GM12865 (cell line): ENCODE measurements around the gene CCDC148.
A peak's percentile ranks its signal among the peaks of the same experiment; 100 is the strongest.
"Not testable (repeated sequence)": the region's sequence is repeated elsewhere in the genome, so short reads cannot be mapped to it uniquely, and the experiment has no call there.

Source experiments
- DNase-seq: peaks from one replicate; pipeline ENCODE4 v3.0.0; 2010; ENCODE audit warnings: low read depth
- H3K4me3 ChIP-seq: 2 replicates; pipeline ENCODE4 v1.5.1; 2011; ENCODE audit warnings: mild to moderate bottlenecking, low read depth, low read length, control low read depth
- CTCF ChIP-seq: IDR thresholded peaks from 2 replicates; pipeline ENCODE4 v1.5.1; 2011; ENCODE audit warnings: low read length, control low read depth, low read depth, inconsistent platforms; ENCODE audit not compliant: insufficient read depth; ENCODE audit errors: missing control alignments

The CCDC148 gene

GRCh38 chr2:158228943-158229508 lies 227.5 kb downstream of the CCDC148 start:
- no peak overlapping the region for H3K4me3 ChIP-seq
- no peak for DNase-seq
- no peak for TF ChIP-seq CTCF

- not testable (repeated sequence) for DNase-seq, H3K4me3 ChIP-seq
These were observed 233.5 kb downstream of the CCDC148 start for GRCh38 chr2:158223066-158223465.

DNA sequence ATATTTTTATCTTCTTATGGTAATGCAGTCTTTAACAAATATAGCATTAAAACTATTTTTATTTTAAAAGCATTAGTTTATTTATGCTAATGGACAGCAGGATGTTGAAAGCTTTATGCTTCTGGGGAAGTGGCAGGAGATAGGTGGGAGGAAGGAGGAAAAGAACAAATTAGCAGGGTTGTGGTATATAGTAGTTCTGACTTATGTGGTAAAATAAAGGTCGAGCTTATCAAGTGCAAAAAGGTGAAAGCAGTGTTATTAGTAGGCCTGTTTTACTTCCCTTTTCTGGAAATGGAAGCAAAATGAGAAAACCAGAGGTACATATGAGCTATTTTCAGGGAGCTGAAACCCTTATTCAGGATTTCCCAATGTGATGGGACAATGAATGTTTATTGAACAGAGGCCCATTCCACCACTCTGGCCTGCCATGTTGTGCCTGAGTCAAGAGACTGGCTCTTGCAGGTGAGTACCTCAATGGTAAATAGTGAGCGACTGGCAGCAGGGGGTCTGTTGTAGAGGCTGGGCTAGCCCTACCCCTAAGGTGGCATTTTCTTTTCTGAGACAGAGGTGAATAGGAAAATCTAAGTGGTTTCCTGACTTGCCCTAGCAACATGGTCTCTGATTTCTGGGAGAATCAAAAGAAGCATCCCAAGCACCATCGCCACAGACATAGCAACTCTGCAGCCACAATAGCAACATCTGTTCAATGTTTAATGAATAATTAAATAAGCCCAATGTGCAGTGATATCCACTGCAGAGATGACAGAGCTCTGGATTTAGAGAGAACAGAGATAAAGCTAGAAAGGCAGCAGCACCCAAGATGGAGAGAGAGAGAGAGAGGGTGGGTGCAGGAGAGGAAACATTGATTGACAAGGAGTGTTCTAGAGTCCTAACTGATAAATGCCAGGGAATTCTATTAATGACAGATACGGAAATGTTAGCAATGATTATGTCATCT lies 235.2 kb downstream of the CCDC148 start:
- no peak for DNase-seq
- H3K4me3 ChIP-seq, result no peak overlapping the region
- TF ChIP-seq CTCF, result no peak

- no peak for TF ChIP-seq CTCF
- no peak overlapping the region for H3K4me3 ChIP-seq
- DNase-seq, result no peak
These were observed 239.0 kb downstream of the CCDC148 start for GRCh38 chr2:158217593-158217992.

GRCh38 chr2:158214431-158214830 lies 242.1 kb downstream of the CCDC148 start:
- TF ChIP-seq CTCF, result no peak
- no peak overlapping the region for H3K4me3 ChIP-seq
- DNase-seq, result peak; percentile 53

- no peak overlapping the region for H3K4me3 ChIP-seq
- TF ChIP-seq CTCF, result no peak
- no peak for DNase-seq
These were observed 242.8 kb downstream of the CCDC148 start for GRCh38 chr2:158213773-158214172.

GRCh38 chr2:158212301-158212700 lies 244.3 kb downstream of the CCDC148 start:
- no peak for DNase-seq
- no peak for TF ChIP-seq CTCF
- no peak overlapping the region for H3K4me3 ChIP-seq
